Activated CD8-positive, alpha-beta T cell treated with anti-CD3 and anti-CD28 coated beads, Interleukin-2, amount 10 ng/mL, durations not matched to agents 7 days and 5 days (primary cell): ENCODE results near the gene NOD2. TPM values are rescaled to one million over a fixed set of nuclear protein-coding genes. Genes with fewer than 3 reads are reported as not detected.

ENCODE experiments used
- ATAC-seq: fragments of 150-1000 bp; cut with Tn5 transposase; one replicate; pipeline ENCODE4 v1.10.0; 2021; ENCODE audit warnings: moderate library complexity
- CTCF ChIA-PET: fragments of 350-600 bp; sonication (Branson Sonifier 250); formaldehyde crosslinking; loops from one replicate; lab custom pipeline; 2021; ENCODE audit warnings: antibody characterized with exemption; lab: Charles Lee
- POLR2A ChIA-PET: fragments of 350-600 bp; sonication (Branson Sonifier 250); formaldehyde crosslinking; loops from one replicate; lab custom pipeline; 2021; ENCODE audit warnings: antibody characterized with exemption; lab: Charles Lee
- DNase-seq: peaks from one replicate; pipeline ENCODE4 v3.0.0-alpha.2; 2020
- H3K27ac Mint-ChIP-seq: one replicate; pipeline ENCODE4 v1.8.0; 2021; ENCODE audit warnings: mild to moderate bottlenecking, mixed read lengths
- H3K27me3 Mint-ChIP-seq: one replicate; pipeline ENCODE4 v1.8.0; 2021; ENCODE audit warnings: low read depth, mixed read lengths
- H3K36me3 Mint-ChIP-seq: one replicate; pipeline ENCODE4 v1.8.0; 2021; ENCODE audit warnings: low read depth, mixed read lengths
- H3K4me1 Mint-ChIP-seq: one replicate; pipeline ENCODE4 v1.8.0; 2021; ENCODE audit warnings: low read depth, mixed read lengths
- H3K4me3 Mint-ChIP-seq: one replicate; pipeline ENCODE4 v1.8.0; 2021; ENCODE audit warnings: mild to moderate bottlenecking, mixed read lengths
- H3K9me3 Mint-ChIP-seq: one replicate; pipeline ENCODE4 v1.8.0; 2022; ENCODE audit warnings: mixed read lengths; ENCODE audit not compliant: insufficient read depth
- total RNA-seq, 2 experiments: library from RNA; stranded (reverse); gene quantifications; one replicate each; pipeline ENCODE4 v1.2.3, GENCODE V29; 2021

NOD2 gene
- total RNA-seq, 2 experiments from 2014 or later: 1.6 to 1.7 TPM

DNA sequence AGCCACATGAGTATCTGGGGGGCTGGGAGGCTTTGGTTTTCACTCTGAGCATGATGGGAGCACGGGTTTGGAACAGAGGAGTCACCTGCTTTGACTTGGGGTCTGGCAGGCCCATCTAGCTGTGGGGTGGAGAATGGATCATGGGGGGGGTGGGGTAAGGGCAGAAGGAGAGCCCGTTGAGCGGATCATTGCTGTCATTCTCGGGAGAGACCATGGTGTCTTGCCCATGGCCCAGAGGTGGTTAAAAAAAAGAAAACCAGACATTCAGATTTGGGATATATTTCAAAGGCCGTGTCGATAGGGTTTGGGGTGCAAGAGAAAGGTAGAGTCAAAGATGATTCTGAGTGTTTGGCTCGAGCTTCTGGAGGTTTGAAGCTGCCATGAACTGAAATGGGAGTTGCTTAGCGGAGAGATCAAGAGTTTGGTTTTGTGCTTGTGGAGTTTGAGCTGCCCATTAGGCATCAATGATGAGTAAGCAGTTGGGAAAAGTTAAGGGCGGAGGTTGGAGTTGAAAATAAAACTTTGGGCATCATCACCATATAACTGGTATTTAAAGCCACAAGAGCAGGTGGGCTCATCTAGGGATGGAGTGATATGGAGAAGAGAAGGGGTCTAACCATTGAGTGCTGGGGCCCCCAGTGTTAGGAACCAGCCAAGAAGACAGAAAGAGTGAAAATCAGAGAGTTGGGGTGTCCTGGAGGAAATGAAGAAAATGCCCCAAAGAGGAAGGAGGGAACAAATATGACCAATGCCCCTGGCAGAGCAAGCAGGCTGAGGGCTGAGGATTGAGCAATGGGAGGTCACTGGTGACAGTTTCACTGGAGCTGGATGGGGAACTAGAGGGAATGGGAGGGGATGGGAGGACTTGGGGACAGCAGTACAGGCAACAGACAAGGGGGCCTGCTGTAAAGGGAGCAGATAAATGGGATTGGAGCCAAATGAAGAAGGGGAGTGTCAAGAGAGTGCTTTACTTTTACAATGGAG is 1.9 kb downstream of the NOD2 start:
- ChIA-PET POLR2A (interaction anchor here (0.6 to 1.1 kb wide), 2 partner anchors 12 to 29 kb away, joined by 3 to 4 read pairs; no protein-coding TSS in a partner anchor), CTCF (interaction anchor here (0.7 to 2.0 kb wide), 5 partner anchors 9 to 368 kb away, joined by 3 to 8 read pairs (median 3); no protein-coding TSS in a partner anchor)
- DNase-seq (no peak), ATAC-seq (no peak)
- Mint-ChIP-seq H3K36me3 (no peaks in the 10 kb centered on the region), H3K4me3 (no peak overlapping the region), H3K4me1 (peaks cover 58% of the 10 kb centered on the region), H3K27ac (peak overlapping the region; percentile 2), H3K27me3 (peaks cover 20% of the 10 kb centered on the region), H3K9me3 (no peaks in the 10 kb centered on the region)

DNA sequence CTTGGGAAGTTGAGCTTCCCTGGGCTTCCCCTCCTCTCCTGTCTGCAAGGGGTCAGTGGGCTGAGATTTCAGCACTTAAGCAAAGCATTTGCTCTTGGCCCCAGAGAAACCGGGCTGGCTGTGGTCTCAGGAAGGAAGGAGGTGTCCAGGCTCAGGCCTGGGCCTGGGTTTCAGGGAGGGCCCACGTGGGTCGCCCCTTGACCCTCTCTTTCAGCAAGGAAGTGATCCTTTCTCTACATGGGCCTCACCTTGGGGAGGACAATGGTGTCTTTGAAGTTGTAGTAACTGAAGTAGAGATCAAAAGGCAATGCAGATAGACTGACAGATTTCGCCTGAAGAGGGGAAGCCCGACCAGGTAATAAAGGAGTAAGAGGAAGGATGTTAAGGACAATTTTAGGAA is 2.7 kb downstream of the NOD2 start:
- Mint-ChIP-seq H3K9me3 (no peaks in the 10 kb centered on the region), H3K4me1 (peaks cover 58% of the 10 kb centered on the region), H3K36me3 (peaks cover 3% of the 10 kb centered on the region), H3K4me3 (no peak overlapping the region), H3K27me3 (peaks cover 18% of the 10 kb centered on the region), H3K27ac (peak overlapping the region; percentile 40)
- ChIA-PET POLR2A (interaction anchor here (0.6 to 1.4 kb wide), 3 partner anchors 13 to 29 kb away, joined by 3 to 5 read pairs (median 4); partner anchors contain the start of gene SNX20), CTCF (interaction anchor here (0.8 to 2.7 kb wide), 4 partner anchors 12 to 50 kb away, joined by 3 to 14 read pairs (median 6); no protein-coding TSS in a partner anchor)
- DNase-seq: no peak
- ATAC-seq: no peak

DNA sequence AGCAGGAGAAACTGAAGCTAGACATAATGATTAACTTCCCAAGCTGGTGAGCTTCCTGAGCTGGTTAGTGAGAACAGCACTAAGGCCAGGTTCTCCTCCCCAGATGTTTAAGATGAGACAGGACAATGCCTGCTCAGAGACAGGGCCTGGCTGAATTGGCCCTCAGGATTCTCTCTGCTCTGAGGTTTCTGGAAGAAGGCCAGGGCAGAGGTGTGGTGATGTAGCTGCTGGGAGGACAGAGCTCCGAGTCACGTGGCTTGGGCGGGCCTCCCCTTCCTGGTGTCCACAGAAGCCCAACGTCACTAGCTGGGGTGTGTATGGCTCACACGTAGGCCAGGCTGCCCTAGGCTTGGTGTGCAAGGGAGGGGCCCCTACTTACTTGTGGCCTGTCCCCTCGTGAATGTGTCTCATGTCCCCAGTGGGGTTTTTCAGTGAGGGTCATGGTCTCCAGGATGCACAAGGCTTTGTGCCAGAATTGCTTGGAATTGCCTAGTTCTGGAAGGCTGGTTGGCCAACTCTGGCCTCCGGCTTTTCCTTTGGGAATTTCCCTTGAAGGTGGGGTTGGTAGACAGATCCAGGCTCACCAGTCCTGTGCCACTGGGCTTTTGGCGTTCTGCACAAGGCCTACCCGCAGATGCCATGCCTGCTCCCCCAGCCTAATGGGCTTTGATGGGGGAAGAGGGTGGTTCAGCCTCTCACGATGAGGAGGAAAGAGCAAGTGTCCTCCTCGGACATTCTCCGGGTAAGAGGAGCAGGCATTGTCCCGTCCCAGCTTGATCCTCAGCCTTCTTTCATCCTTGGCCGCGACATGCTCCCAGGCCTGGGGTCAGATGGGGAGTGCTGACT is 3.4 kb downstream of the NOD2 start:
- DNase-seq (no peak), ATAC-seq (no peak)
- POLR2A ChIA-PET: interaction anchor here (1.1 to 1.4 kb wide), 3 partner anchors 16 to 30 kb away, joined by 4 to 5 read pairs (median 4); partner anchors contain the start of gene SNX20
- H3K27ac Mint-ChIP-seq: peak overlapping the region; percentile 81
- peaks cover 58% of the 10 kb centered on the region for H3K4me1 Mint-ChIP-seq
- CTCF ChIA-PET: interaction anchor here (0.8 to 2.7 kb wide), 7 partner anchors 13 to 110 kb away, joined by 3 to 14 read pairs (median 5); no protein-coding TSS in a partner anchor
- no peak overlapping the region for H3K4me3 Mint-ChIP-seq
- peaks cover 6% of the 10 kb centered on the region for H3K36me3 Mint-ChIP-seq
- H3K27me3 Mint-ChIP-seq: peaks cover 17% of the 10 kb centered on the region
- H3K9me3 Mint-ChIP-seq: no peaks in the 10 kb centered on the region

DNA sequence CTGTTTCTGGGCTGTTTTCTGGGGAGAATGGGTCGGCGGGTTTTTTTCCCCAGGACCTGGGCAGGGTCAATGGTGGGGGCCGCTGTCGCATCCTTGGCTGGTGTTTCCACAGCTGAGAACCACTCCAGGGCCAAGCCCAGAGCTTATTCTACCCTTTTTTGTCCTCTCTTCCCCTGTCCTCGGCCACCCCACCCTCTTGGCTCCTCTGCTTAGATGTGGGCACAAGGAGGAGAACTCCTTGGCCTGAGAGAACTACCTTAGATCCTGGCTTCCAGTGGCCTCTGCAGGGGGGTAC is 4.0 kb downstream of the NOD2 start:
- ATAC-seq: no peak
- H3K4me3 Mint-ChIP-seq: peak overlapping the region; percentile 9
- H3K9me3 Mint-ChIP-seq: no peaks in the 10 kb centered on the region
- peaks cover 15% of the 10 kb centered on the region for H3K27me3 Mint-ChIP-seq
- DNase-seq: no peak
- POLR2A ChIA-PET: interaction anchor here (1.1 to 1.4 kb wide), 3 partner anchors 17 to 44 kb away, joined by 3 to 5 read pairs (median 4); partner anchors contain the start of genes CYLD and SNX20
- CTCF ChIA-PET: interaction anchor here (1.0 to 2.7 kb wide), 7 partner anchors 14 to 109 kb away, joined by 3 to 14 read pairs (median 4); partner anchors contain the start of gene CYLD
- peaks cover 56% of the 10 kb centered on the region for H3K4me1 Mint-ChIP-seq
- H3K27ac Mint-ChIP-seq: peak overlapping the region; percentile 81
- H3K36me3 Mint-ChIP-seq: peaks cover 6% of the 10 kb centered on the region

DNA sequence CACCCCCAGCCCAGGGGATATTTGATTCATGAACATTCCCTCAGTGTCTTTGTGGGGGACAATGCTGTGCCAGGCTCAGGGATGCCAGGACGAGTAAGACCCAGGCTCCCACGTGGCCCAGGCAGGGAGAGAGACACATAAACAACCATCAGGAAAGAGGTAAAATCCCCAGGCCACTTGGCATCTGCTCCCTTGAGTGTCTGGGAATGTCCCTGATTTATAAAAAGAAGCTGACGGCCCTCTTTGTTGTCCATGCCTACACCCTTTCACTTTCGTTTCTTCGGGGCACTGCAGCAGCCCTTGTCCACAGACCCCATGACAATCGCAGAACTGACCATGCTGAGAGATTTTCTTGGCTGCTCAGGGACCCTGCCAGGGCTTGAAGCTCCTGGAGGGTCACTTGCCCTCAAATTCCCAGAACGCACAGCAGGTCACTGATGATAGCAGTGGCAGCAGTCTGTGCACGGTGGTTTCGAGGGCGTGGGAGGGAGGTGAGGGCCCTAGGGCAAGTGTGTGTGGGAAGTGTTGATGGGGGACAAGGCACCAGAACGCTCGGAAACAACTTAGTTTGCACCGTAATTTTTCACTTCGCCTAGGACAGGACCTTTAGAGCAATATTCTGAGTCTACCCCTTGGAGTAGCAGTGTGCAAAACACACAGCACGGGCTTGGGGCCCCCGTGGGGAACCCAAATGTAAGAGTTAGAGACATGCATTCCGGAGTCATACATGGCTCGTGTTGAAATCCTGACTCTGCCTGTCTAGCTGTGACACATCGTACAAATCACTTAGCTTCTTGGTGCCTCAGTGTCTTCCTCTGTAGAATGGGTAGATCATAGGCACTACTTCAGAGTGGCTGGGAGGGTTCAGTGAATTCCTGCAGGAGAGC is 4.7 kb downstream of the NOD2 start:
- DNase-seq (no peak), ATAC-seq (peak; percentile 48)
- Mint-ChIP-seq H3K4me1 (peaks cover 49% of the 10 kb centered on the region), H3K36me3 (peaks cover 6% of the 10 kb centered on the region), H3K27ac (peak overlapping the region; percentile 81), H3K9me3 (no peaks in the 10 kb centered on the region), H3K4me3 (peak overlapping the region; percentile 65), H3K27me3 (peaks cover 8% of the 10 kb centered on the region)
- CTCF ChIA-PET: interaction anchor here (0.8 to 2.7 kb wide), 8 partner anchors 21 to 108 kb away, joined by 3 to 14 read pairs (median 4); partner anchors contain the start of gene CYLD
- POLR2A ChIA-PET: interaction anchor here (1.1 to 1.4 kb wide), 2 partner anchors 20 to 44 kb away, joined by 3 to 4 read pairs; partner anchors contain the start of gene CYLD

DNA sequence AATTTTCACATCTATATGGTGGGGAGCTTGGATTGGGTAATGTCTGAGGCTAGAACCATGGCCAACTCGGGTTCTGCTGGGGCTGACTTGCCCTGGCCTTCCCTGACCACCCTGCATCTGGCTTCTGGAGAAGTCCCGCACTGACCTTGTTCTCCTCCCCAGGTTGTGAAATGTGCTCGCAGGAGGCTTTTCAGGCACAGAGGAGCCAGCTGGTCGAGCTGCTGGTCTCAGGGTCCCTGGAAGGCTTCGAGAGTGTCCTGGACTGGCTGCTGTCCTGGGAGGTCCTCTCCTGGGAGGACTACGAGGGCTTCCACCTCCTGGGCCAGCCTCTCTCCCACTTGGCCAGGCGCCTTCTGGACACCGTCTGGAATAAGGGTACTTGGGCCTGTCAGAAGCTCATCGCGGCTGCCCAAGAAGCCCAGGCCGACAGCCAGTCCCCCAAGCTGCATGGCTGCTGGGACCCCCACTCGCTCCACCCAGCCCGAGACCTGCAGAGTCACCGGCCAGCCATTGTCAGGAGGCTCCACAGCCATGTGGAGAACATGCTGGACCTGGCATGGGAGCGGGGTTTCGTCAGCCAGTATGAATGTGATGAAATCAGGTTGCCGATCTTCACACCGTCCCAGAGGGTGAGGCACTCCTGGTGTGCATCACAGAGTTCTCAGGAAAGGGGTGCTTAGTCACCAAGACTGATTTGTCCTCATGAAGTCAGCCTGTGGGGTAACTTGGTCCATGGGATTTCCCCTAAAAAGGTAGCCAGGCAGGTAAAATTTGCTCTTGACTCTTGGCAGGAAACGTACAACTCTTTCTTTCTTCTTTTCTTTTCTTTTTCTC is 6.1 kb downstream of the NOD2 start:
- Mint-ChIP-seq H3K9me3 (peaks cover 9% of the 10 kb centered on the region), H3K4me3 (no peak overlapping the region), H3K4me1 (peaks cover 40% of the 10 kb centered on the region), H3K36me3 (peaks cover 14% of the 10 kb centered on the region), H3K27me3 (peaks cover 5% of the 10 kb centered on the region), H3K27ac (no peak overlapping the region)
- no peak for DNase-seq
- ChIA-PET CTCF (interaction anchor here (1.0 to 1.2 kb wide), 3 partner anchors 12 to 34 kb away, joined by 3 read pairs; no protein-coding TSS in a partner anchor), POLR2A (interaction anchor here (0.6 kb wide), 1 partner anchor 503 kb away, joined by 9 read pairs; no protein-coding TSS in a partner anchor)
- ATAC-seq: no peak

DNA sequence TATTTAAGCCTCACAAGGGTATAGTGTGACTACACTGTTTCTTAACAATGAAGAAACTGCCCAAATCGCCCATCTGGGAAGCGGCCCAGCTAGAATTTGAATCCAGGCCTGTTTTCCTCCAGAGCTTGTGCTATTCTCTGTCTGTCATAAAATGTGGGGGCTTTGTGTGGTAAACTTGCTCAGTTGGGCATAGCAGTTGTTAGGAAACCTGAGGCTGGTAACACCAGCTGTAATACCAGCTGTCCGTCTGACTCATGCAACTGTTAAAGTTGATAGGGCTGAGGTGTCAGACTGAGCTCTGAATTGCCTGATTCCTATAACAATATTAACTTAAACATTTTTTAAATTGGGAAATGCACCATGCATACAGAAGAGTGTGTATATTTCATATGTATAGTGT is 9.3 kb downstream of the NOD2 start:
- Mint-ChIP-seq H3K4me1 (peaks cover 13% of the 10 kb centered on the region), H3K27me3 (peaks cover 2% of the 10 kb centered on the region), H3K4me3 (no peak overlapping the region), H3K9me3 (peaks cover 21% of the 10 kb centered on the region), H3K27ac (no peak overlapping the region), H3K36me3 (peaks cover 26% of the 10 kb centered on the region)
- ATAC-seq (no peak), DNase-seq (no peak)
- ChIA-PET CTCF (interaction anchor here (0.8 to 1.2 kb wide), 4 partner anchors 18 to 376 kb away, joined by 3 to 4 read pairs (median 3); no protein-coding TSS in a partner anchor), POLR2A (interaction anchor here (1.5 to 2.0 kb wide), 2 partner anchors 14 to 18 kb away, joined by 4 to 6 read pairs; no protein-coding TSS in a partner anchor)

DNA sequence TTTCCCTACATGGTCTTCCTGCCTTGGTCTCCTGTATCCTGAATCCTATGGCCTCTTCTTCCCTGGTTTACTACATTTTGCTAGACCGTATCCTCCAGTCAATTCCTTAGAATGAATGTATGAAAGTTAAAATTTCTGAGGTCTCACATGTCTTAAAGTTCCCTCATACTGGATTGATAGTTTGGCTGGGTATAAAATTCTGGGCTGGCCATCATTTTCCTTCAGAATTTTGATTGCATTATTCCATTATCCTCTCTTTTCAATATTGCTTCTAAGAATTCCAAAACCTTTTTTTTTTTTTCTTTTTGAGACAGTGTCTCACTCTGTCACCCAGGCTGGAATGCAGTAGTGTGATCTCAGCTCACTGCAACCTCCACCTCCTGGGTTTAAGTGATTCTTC is 10.8 kb downstream of the NOD2 start:
- Mint-ChIP-seq H3K4me1 (peaks cover 15% of the 10 kb centered on the region), H3K27me3 (peaks cover 2% of the 10 kb centered on the region), H3K36me3 (peaks cover 26% of the 10 kb centered on the region), H3K27ac (no peak overlapping the region), H3K4me3 (no peak overlapping the region), H3K9me3 (peaks cover 21% of the 10 kb centered on the region)
- ChIA-PET CTCF (interaction anchor here (0.7 kb wide), 1 partner anchor 35 kb away, joined by 5 read pairs; no protein-coding TSS in a partner anchor), POLR2A (no interaction called here)
- ATAC-seq (no peak), DNase-seq (no peak)

DNA sequence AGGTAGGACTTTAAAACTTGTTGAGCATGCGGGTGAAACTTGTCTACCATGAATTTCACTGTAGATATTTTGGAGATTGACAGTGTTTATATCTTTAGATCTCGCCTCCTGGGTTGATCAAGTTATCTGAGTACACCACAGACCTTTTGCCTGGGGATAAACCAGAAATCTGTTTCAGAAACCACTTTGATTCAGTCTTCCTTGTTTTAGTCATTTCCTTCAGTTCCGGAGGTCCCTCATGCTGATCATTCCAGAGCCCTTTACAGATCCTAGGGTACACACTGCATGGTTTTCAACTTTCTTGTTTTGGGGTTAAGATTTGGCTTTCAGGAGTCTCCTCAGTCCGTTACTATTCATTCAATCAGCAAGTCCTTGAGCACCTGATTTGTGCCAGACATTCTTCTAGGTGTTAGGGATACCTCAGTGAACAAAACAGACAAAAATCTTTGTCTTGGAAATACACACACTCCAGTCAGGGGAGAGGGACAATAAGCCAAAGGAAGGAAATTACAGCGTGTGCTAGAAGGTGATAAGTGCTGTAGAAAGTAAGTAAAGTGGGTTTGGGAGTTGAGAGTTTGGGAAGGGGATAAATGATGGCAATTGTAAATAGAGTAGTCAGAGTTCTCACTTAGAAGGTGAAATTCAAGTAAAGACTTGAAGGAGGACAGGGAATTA is 12.2 kb downstream of the NOD2 start:
- Mint-ChIP-seq H3K27me3 (peaks cover 2% of the 10 kb centered on the region), H3K4me3 (no peak overlapping the region), H3K27ac (no peak overlapping the region), H3K4me1 (peaks cover 19% of the 10 kb centered on the region), H3K36me3 (peaks cover 26% of the 10 kb centered on the region), H3K9me3 (peaks cover 21% of the 10 kb centered on the region)
- DNase-seq: no peak
- ATAC-seq: no peak
- ChIA-PET CTCF (interaction anchor here (0.8 kb wide), 1 partner anchor 15 kb away, joined by 3 read pairs; no protein-coding TSS in a partner anchor), POLR2A (no interaction called here)
